ENCODE results near the gene PRSS36. TPM values are rescaled to one million over a fixed set of nuclear protein-coding genes. Genes with fewer than 3 reads are reported as not detected.

The PRSS36 gene
- total and polyA plus RNA-seq, 2 of the 4 experiments (the other 2 are of a cell fraction): 0.18 to 0.55 TPM

DNA sequence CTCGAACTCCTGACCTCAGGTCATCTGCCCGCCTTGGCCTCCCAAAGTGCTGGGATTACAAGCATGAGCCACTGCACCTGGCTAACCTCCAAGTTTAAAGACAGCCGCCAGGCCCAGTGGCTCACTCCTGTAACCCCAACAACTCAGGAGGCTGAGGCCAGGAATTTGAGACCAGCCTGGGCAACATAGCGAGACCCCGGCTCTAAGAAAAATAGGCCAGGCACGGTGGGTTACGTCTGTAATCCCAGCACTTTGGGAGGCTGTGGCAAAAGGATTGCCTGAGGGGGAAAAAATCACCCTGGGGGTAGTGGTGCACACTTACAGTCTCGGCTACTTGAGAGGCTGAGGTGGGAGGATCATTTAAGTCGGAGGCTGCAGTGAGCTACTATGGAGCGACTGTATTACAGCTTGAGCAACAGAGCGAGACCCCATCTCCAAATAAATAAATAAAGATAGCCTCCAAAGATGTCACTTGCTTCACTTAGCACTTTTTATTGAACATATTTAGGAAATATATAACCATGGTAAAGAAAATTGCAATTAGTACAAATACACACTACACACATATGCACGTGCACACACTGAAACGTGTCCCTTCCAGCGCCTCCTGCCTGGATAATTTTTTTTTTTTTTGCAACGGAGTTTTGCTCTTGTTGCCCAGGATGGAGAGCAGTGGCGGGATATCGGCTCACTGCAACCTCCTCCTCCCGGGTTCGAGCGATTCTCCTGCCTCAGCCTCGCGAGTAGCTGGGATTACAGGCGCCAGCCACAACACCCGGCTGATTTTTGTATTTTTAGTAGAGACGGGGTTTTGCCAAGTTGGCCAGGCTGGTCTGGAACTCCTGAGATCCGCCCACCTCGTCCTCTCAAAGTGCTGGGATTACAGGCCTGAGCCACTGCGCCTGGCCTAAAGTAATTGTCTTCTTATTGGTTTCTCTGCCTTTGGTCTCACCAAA, 43.1 kb downstream of the PRSS36 start:
- POLR2A ChIA-PET (ENCODE audit: unreplicated experiment): no interaction called here

More for the DNA sequence above, 43.1 kb downstream of the PRSS36 start:
- peaks cover 11% of the 10 kb centered on the region; the same call in 1 of the 2 replicates for H3K9me1 ChIP-seq (ENCODE audit: insufficient read depth, low read length)
- no peak overlapping the region for H3K18ac ChIP-seq (ENCODE audit: low read depth, low read length)
- no peaks in the 10 kb centered on the region for H3K9me3 ChIP-seq (ENCODE audit: control insufficient read depth, insufficient read depth, low read length)
- no peak for TF ChIP-seq SMC3 (IDR thresholded peaks at IDR 0.05; ENCODE audit: low read depth, low read length)
- TF ChIP-seq NFE2L2 (IDR thresholded peaks at IDR 0.05; ENCODE audit: low read depth, low read length): no peak
- TF ChIP-seq MAFK (IDR thresholded peaks at IDR 0.05; ENCODE audit: low read depth, low read length): no peak
- no peak for TF ChIP-seq FOS (IDR thresholded peaks at IDR 0.05; ENCODE audit: low read depth, low read length)
- no peak for TF ChIP-seq CEBPB (IDR thresholded peaks at IDR 0.05; ENCODE audit: low read depth, low read length)
- no peak for TF ChIP-seq CTCF (conservative IDR thresholded peaks at IDR 0.05; ENCODE audit: low read depth, low read length)
- no peak for TF ChIP-seq MXI1 (IDR thresholded peaks at IDR 0.05; ENCODE audit: borderline replicate concordance, low read depth, low read length)
- TF ChIP-seq MAZ (IDR thresholded peaks at IDR 0.05; ENCODE audit: borderline replicate concordance, low read depth, low read length): no peak
- TF ChIP-seq RCOR1 (IDR thresholded peaks at IDR 0.05; ENCODE audit: insufficient replicate concordance, low read length): no peak
- no peak overlapping the region for H3K23ac ChIP-seq (ENCODE audit: low read depth, low read length)
- H4K5ac ChIP-seq (ENCODE audit: low read depth, low read length): no peak overlapping the region
- H2BK20ac ChIP-seq (ENCODE audit: low read depth, low read length): no peak overlapping the region
- CTCF ChIA-PET: no interaction called here
- H3K9ac ChIP-seq (ENCODE audit: low read depth, low read length): no peak overlapping the region
- no peak overlapping the region for H3K56ac ChIP-seq (ENCODE audit: extremely low read depth, insufficient read depth, low read length)
- H3K36me3 ChIP-seq (ENCODE audit: control insufficient read depth, insufficient read depth, low read length): peaks cover 26% of the 10 kb centered on the region
- H3K4me1 ChIP-seq (ENCODE audit: control insufficient read depth, insufficient read depth, low read length): peaks cover 5% of the 10 kb centered on the region
- dilution Hi-C loops (cut with HindIII; ENCODE audit: low sequenced_read_pairs, unreplicated experiment): no loop called here
- no peak overlapping the region for H3K4me2 ChIP-seq (ENCODE audit: low read depth, low read length)
- ATAC-seq (ENCODE audit: low read depth) (no peak), DNase-seq (no peak)
- no peak overlapping the region for H2BK120ac ChIP-seq (ENCODE audit: low read depth, low read length)
- H3K79me1 ChIP-seq (ENCODE audit: low read depth in 1 of 2, low read length in 2 of 2): peaks cover 18 to 37% of the 10 kb centered on the region in 2 experiments
- peak overlapping the region in 1 of 2 experiments; percentile 100; a peak in 2 of 4 replicates for H4K8ac ChIP-seq (ENCODE audit: low read depth in 2 of 2, low read length in 2 of 2)
- no peak overlapping the region for H2BK15ac ChIP-seq (ENCODE audit: low read depth, low read length)
- no peak overlapping the region for H3K14ac ChIP-seq (replicated peaks; ENCODE audit: low read depth, low read length)
- intact Hi-C loops (cut with micrococcal nuclease): no loop called here
- H3K27ac ChIP-seq (ENCODE audit: insufficient read depth, low read length): no peak overlapping the region
- H3K4ac ChIP-seq (ENCODE audit: low read depth, low read length): no peak overlapping the region
- no peaks in the 10 kb centered on the region for H3K27me3 ChIP-seq (ENCODE audit: control insufficient read depth, insufficient read depth, low read length)
- H2AK9ac ChIP-seq (replicated peaks; ENCODE audit: low read depth, low read length, poor library complexity): no peak overlapping the region
- no peak overlapping the region for H2BK5ac ChIP-seq (ENCODE audit: low read depth, low read length, poor library complexity, severe bottlenecking)
- no peak overlapping the region for H2AK5ac ChIP-seq (ENCODE audit: low read depth, low read length)
- no peaks in the 10 kb centered on the region; the same call in 1 of the 2 replicates for H4K20me1 ChIP-seq (ENCODE audit: insufficient read depth, low read length)
- BruUV-seq (replicated peaks): no TSS peak
- no peak overlapping the region for H3K4me3 ChIP-seq (ENCODE audit: insufficient read depth, low read depth, low read length)
- H2AFZ ChIP-seq (replicated peaks; ENCODE audit: low read length, poor library complexity): no peak overlapping the region
- in situ Hi-C loops (cut with MboI; ENCODE audit: low sequenced_read_pairs): no loop called here
- no peak overlapping the region for H4K91ac ChIP-seq (ENCODE audit: insufficient read depth, low read depth, low read length)
- 93% methylated on average over 5 of the region's 28 CpGs; no CpG with 5 or more reads in 1 of the 2 experiments for WGBS, 2 experiments (ENCODE audit: extremely low coverage in 2 of 2, insufficient read length in 1 of 2)
